OCI-LY3 (cell line): ENCODE measurements around the gene STRN4.

Experiments used
- EZH2phosphoT487 ChIP-seq: fragments of 200-600 bp; shearing (Covaris generic); IDR thresholded peaks from 2 replicates; pipeline ENCODE4 v1.6.1; 2018; ENCODE audit warnings: antibody characterized with exemption, mixed run types, low read depth
- TF ChIP-seq, protein P1 (sequence below): fragments of 200-600, 300-600 bp; sonication (generic); IDR thresholded peaks from 2 replicates; pipeline ENCODE4 v1.5.1; 2014; ENCODE audit warnings: antibody characterized with exemption, low read length, low read depth

DNA sequence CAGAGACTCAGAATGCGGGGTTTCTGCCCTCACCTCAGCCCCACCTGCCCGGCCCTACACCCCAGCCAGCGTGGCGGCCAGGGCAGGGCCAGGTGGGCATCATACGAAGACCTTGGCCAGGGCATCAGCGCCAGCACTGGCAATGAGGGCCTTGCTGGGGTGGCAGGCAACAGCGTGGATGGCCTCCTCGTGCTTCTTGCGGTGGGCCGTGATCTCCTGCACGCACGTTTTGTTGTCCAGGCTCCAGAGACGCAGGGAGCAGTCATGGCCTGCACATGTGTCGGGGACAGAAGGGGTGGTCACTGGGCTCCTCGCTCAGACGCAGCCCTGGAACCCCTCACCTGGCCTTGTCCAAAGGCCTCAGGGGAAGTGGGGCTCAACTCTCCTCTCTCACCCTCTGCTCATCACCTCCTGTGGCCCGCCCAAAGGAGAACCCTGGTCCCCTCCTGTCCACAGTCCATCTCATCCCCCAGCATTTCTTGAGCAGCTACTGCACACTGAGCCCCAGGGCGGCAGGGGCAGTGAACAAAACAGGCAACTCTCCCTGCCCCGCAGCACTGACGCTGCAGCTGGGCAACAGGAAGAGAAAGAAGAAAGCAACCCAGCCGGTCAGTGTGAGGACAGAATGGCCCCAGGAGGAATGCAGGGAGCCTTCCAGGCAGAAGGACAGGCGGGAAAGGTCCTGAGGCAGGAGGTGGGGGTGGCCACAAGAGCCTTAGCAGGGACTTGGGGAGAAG is 25.6 kb downstream of the STRN4 start:
- TF ChIP-seq, protein P1, sequence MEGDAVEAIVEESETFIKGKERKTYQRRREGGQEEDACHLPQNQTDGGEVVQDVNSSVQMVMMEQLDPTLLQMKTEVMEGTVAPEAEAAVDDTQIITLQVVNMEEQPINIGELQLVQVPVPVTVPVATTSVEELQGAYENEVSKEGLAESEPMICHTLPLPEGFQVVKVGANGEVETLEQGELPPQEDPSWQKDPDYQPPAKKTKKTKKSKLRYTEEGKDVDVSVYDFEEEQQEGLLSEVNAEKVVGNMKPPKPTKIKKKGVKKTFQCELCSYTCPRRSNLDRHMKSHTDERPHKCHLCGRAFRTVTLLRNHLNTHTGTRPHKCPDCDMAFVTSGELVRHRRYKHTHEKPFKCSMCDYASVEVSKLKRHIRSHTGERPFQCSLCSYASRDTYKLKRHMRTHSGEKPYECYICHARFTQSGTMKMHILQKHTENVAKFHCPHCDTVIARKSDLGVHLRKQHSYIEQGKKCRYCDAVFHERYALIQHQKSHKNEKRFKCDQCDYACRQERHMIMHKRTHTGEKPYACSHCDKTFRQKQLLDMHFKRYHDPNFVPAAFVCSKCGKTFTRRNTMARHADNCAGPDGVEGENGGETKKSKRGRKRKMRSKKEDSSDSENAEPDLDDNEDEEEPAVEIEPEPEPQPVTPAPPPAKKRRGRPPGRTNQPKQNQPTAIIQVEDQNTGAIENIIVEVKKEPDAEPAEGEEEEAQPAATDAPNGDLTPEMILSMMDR = no peak
- TF ChIP-seq EZH2phosphoT487 = no peak
